IMR-90 (cell line): ENCODE measurements around the gene ADGRD1. TPM values are rescaled to one million over a fixed set of nuclear protein-coding genes. Genes with fewer than 3 reads are reported as not detected.

Experiments
- ATAC-seq: fragments of 200-7000 bp; cut with Tn5 transposase; 2 replicates; pipeline ENCODE4 v1.9.1; 2020; ENCODE audit warnings: low read depth, mild to moderate bottlenecking, moderate library complexity
- BruUV-seq: library from RNA; stranded (reverse); fragments of 400-500 nt; replicated peaks from 2 replicates; lab custom pipeline; 2021; lab: Mats Ljungman, UMichigan
- CTCF ChIA-PET: fragments of 300-600 bp; formaldehyde crosslinking; extraction: SDS; loops from one replicate; lab custom pipeline; 2021; ENCODE audit warnings: antibody characterized with exemption; lab: Yijun Ruan, JAX
- POLR2A ChIA-PET: fragments of 300-600 bp; sonication (Branson Sonifier 250); formaldehyde crosslinking; loops from one replicate; lab custom pipeline; 2022; ENCODE audit warnings: antibody characterized with exemption; ENCODE audit not compliant: unreplicated experiment; lab: Charles Lee
- DNase-seq: peaks from one replicate; pipeline ENCODE4 v3.0.0; 2013
- H2AFZ ChIP-seq: replicated peaks from 2 replicates; pipeline ENCODE3; 2013; ENCODE audit warnings: low read length, mild to moderate bottlenecking; ENCODE audit not compliant: poor library complexity
- H2AK5ac ChIP-seq: 2 replicates; pipeline ENCODE4 v1.6.1; 2013; ENCODE audit warnings: low read depth, low read length, inconsistent platforms
- H2AK9ac ChIP-seq: replicated peaks from 2 replicates; pipeline ENCODE3; 2013; ENCODE audit warnings: mild to moderate bottlenecking, low read depth, low read length, moderate library complexity; ENCODE audit not compliant: poor library complexity
- H2BK120ac ChIP-seq: 2 replicates; pipeline ENCODE4 v1.6.1; 2013; ENCODE audit warnings: low read depth, low read length, inconsistent platforms
- H2BK15ac ChIP-seq: 3 replicates; pipeline ENCODE4 v1.6.1; 2013; ENCODE audit warnings: low read depth, low read length, inconsistent platforms
- H2BK20ac ChIP-seq: 2 replicates; pipeline ENCODE4 v1.6.1; 2013; ENCODE audit warnings: low read depth, mild to moderate bottlenecking, inconsistent platforms, low read length, moderate library complexity
- H2BK5ac ChIP-seq: 2 replicates; pipeline ENCODE4 v1.6.1; 2013; ENCODE audit warnings: mild to moderate bottlenecking, low read depth, low read length, inconsistent platforms; ENCODE audit not compliant: poor library complexity, severe bottlenecking
- H3K14ac ChIP-seq: replicated peaks from 2 replicates; pipeline ENCODE4 v1.6.1; 2013; ENCODE audit warnings: low read depth, low read length, inconsistent platforms
- H3K18ac ChIP-seq: 2 replicates; pipeline ENCODE4 v1.6.1; 2013; ENCODE audit warnings: low read depth, low read length, control low read depth
- H3K23ac ChIP-seq: 2 replicates; pipeline ENCODE4 v1.6.1; 2013; ENCODE audit warnings: low read depth, low read length, inconsistent platforms
- H3K27ac ChIP-seq: 2 replicates; pipeline ENCODE4 v1.5.1; 2013; ENCODE audit warnings: mild to moderate bottlenecking, control low read depth, low read length; ENCODE audit not compliant: insufficient read depth
- H3K27me3 ChIP-seq: 2 replicates; pipeline ENCODE4 v1.6.1; 2013; ENCODE audit warnings: low read length; ENCODE audit not compliant: control insufficient read depth, insufficient read depth
- H3K36me3 ChIP-seq: 2 replicates; pipeline ENCODE4 v1.6.1; 2013; ENCODE audit warnings: low read length, mixed read lengths; ENCODE audit not compliant: control insufficient read depth, insufficient read depth
- H3K4ac ChIP-seq: 2 replicates; pipeline ENCODE4 v1.6.1; 2013; ENCODE audit warnings: low read depth, low read length, inconsistent platforms
- H3K4me1 ChIP-seq: 2 replicates; pipeline ENCODE4 v1.6.1; 2013; ENCODE audit warnings: low read length, mixed read lengths; ENCODE audit not compliant: control insufficient read depth, insufficient read depth
- H3K4me2 ChIP-seq: 2 replicates; pipeline ENCODE4 v1.6.1; 2013; ENCODE audit warnings: low read depth, mild to moderate bottlenecking, control low read depth, low read length, moderate library complexity
- H3K4me3 ChIP-seq: 2 replicates; pipeline ENCODE4 v1.5.1; 2013; ENCODE audit warnings: low read depth, mild to moderate bottlenecking, control low read depth, low read length, moderate library complexity; ENCODE audit not compliant: insufficient read depth
- H3K56ac ChIP-seq: 2 replicates; pipeline ENCODE4 v1.6.1; 2013; ENCODE audit warnings: low read length, inconsistent platforms; ENCODE audit not compliant: insufficient read depth; ENCODE audit errors: extremely low read depth
- H3K79me1 ChIP-seq, 2 experiments: 2 replicates each; pipeline ENCODE4 v1.6.1; 2013; ENCODE audit warnings: low read length in 2 of 2, inconsistent platforms in 1 of 2, low read depth in 1 of 2
- H3K9ac ChIP-seq: 2 replicates; pipeline ENCODE4 v1.6.1; 2013; ENCODE audit warnings: low read depth, low read length, control low read depth
- H3K9me1 ChIP-seq: 2 replicates; pipeline ENCODE4 v1.6.1; 2013; ENCODE audit warnings: low read length, inconsistent platforms; ENCODE audit not compliant: insufficient read depth
- H3K9me3 ChIP-seq: 2 replicates; pipeline ENCODE4 v1.6.1; 2013; ENCODE audit warnings: low read length; ENCODE audit not compliant: control insufficient read depth, insufficient read depth
- H4K20me1 ChIP-seq: 2 replicates; pipeline ENCODE4 v1.6.1; 2013; ENCODE audit warnings: low read length, inconsistent platforms; ENCODE audit not compliant: insufficient read depth
- H4K5ac ChIP-seq: 2 replicates; pipeline ENCODE4 v1.6.1; 2013; ENCODE audit warnings: mild to moderate bottlenecking, low read depth, low read length, control low read depth
- H4K8ac ChIP-seq, 2 experiments: 2 replicates each; pipeline ENCODE4 v1.6.1; 2013; ENCODE audit warnings: low read depth in 2 of 2, low read length in 2 of 2, control low read depth in 1 of 2, inconsistent platforms in 1 of 2
- H4K91ac ChIP-seq: 2 replicates; pipeline ENCODE4 v1.6.1; 2013; ENCODE audit warnings: low read depth, low read length, inconsistent platforms; ENCODE audit not compliant: insufficient read depth
- BHLHE40 ChIP-seq: fragments of 150-350 bp; IDR thresholded peaks from 2 replicates; pipeline ENCODE4 v1.6.1; 2016; ENCODE audit warnings: mild to moderate bottlenecking, low read depth, low read length
- CEBPB ChIP-seq: IDR thresholded peaks from 2 replicates; pipeline ENCODE4 v1.6.1; 2012; ENCODE audit warnings: low read depth, low read length, improper control_type of control experiment
- CTCF ChIP-seq: conservative IDR thresholded peaks from 2 replicates; pipeline ENCODE4 v1.5.1; 2012; ENCODE audit warnings: mild to moderate bottlenecking, low read depth, low read length, improper control_type of control experiment
- POLR2A ChIP-seq: IDR thresholded peaks from 2 replicates; pipeline ENCODE4 v1.6.1; 2012; ENCODE audit warnings: mild to moderate bottlenecking, low read depth, low read length
- RAD21 ChIP-seq: IDR thresholded peaks from 2 replicates; pipeline ENCODE4 v1.6.1; 2012; ENCODE audit warnings: low read length, improper control_type of control experiment
- SMC3 ChIP-seq: fragments of 150-350 bp; IDR thresholded peaks from 2 replicates; pipeline ENCODE4 v1.6.1; 2016; ENCODE audit warnings: low read depth, mild to moderate bottlenecking, antibody characterized with exemption, low read length, moderate library complexity
- USF2 ChIP-seq: fragments of 150-350 bp; IDR thresholded peaks from 2 replicates; pipeline ENCODE4 v1.6.1; 2017; ENCODE audit warnings: mild to moderate bottlenecking, antibody characterized with exemption, low read length, low read depth
- WGBS, 2 experiments: methylation state at CpG; one replicate each; pipeline versions ENCODE4 v1.1.5 to v1.1.7; 2013; ENCODE audit warnings: missing lambda C conversion rate in 2 of 2; ENCODE audit not compliant: insufficient read length in 1 of 2; ENCODE audit errors: extremely low coverage in 2 of 2; 5-methylcytosine and 5-hydroxymethylcytosine counted together
- dilution Hi-C: fragments of 300-500 bp; cut with HindIII; formaldehyde crosslinking; loops from one replicate; pipeline ENCODE4 v1.14.3; 2018; ENCODE audit warnings: low sequenced_read_pairs; ENCODE audit not compliant: unreplicated experiment
- in situ Hi-C: fragments of 300-500 bp; cut with MboI; formaldehyde crosslinking; loops from 3 replicates; pipeline ENCODE4 v1.14.3; 2019; ENCODE audit warnings: low sequenced_read_pairs, inconsistent platforms, mixed read lengths
- intact Hi-C: fragments of 100-400 bp; cut with micrococcal nuclease; formaldehyde crosslinking; loops from 2 replicates; pipeline ENCODE4 v1.10.0; 2022
- polyA plus RNA-seq, 3 experiments: library from polyadenylated mRNA; depleted of rRNA; stranded (reverse); fragments of >200 nt; gene quantifications; 2 replicates each; pipeline ENCODE4 v1.2.3, GENCODE V29; 2012; ENCODE audit warnings: low replicate concordance in 1 of 3
- total RNA-seq: library from RNA; depleted of rRNA; stranded (reverse); fragments of >200 nt; gene quantifications from 2 replicates; pipeline ENCODE4 v1.2.3, GENCODE V29; 2012

ADGRD1 gene
- total and polyA plus RNA-seq, 2 of the 4 experiments (the other 2 are of a cell fraction), result not detected

- no peak overlapping the region for H3K14ac ChIP-seq
- H2BK20ac ChIP-seq, result no peak overlapping the region
- H3K79me1 ChIP-seq, result no peaks in the 10 kb centered on the region
- no peak overlapping the region for H3K4me3 ChIP-seq
- H4K20me1 ChIP-seq, result no peaks in the 10 kb centered on the region
- no peak overlapping the region for H3K23ac ChIP-seq
- H2BK5ac ChIP-seq, result no peak overlapping the region
- ChIA-PET POLR2A (no interaction called here), CTCF (no interaction called here)
- dilution Hi-C loops (no loop called here), intact Hi-C loops (no loop called here), in situ Hi-C loops (no loop called here)
- H3K4ac ChIP-seq, result no peak overlapping the region
- H3K9me1 ChIP-seq, result no peaks in the 10 kb centered on the region
- H4K5ac ChIP-seq, result no peak overlapping the region
- no peak overlapping the region for H2BK120ac ChIP-seq
- TF ChIP-seq POLR2A (no peak), USF2 (no peak), CTCF (no peak), BHLHE40 (no peak), SMC3 (no peak), CEBPB (no peak), RAD21 (no peak)
- no TSS peak for BruUV-seq
- no peak overlapping the region for H3K27ac ChIP-seq
- peaks cover 32% of the 10 kb centered on the region for H3K9me3 ChIP-seq
- H2BK15ac ChIP-seq, result no peak overlapping the region
- H4K8ac ChIP-seq, result no peak overlapping the region
- no peaks in the 10 kb centered on the region for H3K36me3 ChIP-seq
- ATAC-seq (no peak), DNase-seq (no peak)
- H3K4me2 ChIP-seq, result no peak overlapping the region
- H2AK5ac ChIP-seq, result no peak overlapping the region
- WGBS, 2 experiments, result 40% methylated on average over 1 of the region's 12 CpGs; no CpG with 5 or more reads in 1 of the 2 experiments
- H3K27me3 ChIP-seq, result no peaks in the 10 kb centered on the region
- H4K91ac ChIP-seq, result no peak overlapping the region
- no peak overlapping the region for H2AFZ ChIP-seq
- H3K9ac ChIP-seq, result no peak overlapping the region
- no peaks in the 10 kb centered on the region for H3K4me1 ChIP-seq
- H3K56ac ChIP-seq, result no peak overlapping the region
- no peak overlapping the region for H2AK9ac ChIP-seq
- no peak overlapping the region for H3K18ac ChIP-seq
Observed at GRCh38 chr12:130984183-130985058, 30.7 kb downstream of the ADGRD1 start.
